HepG2 (cell line): Measurements from ENCODE around the gene NKPD1. TPM values are rescaled to one million over a fixed set of nuclear protein-coding genes. Genes with fewer than 3 reads are reported as not detected.
A peak's percentile ranks its signal among the peaks of the same experiment; 100 is the strongest.

Source experiments
- AGO2 ChIP-seq: fragments of 200-400 bp; formaldehyde crosslinking; optimal IDR thresholded peaks from 2 replicates; pipeline ENCODE3; 2017; ENCODE audit warnings: mild to moderate bottlenecking, low read depth, low read length, moderate library complexity
- CAMTA2 ChIP-seq: sonication (generic); formaldehyde crosslinking; IDR thresholded peaks from 2 replicates; pipeline ENCODE4 v1.4.0; 2020; ENCODE audit warnings: mild to moderate bottlenecking, missing genetic modification reagents, borderline replicate concordance
- CENPBD1 ChIP-seq: sonication (generic); formaldehyde crosslinking; IDR thresholded peaks from 2 replicates; pipeline ENCODE4 v1.8.0; 2022; ENCODE audit warnings: missing genetic modification reagents, low read depth, mild to moderate bottlenecking, borderline replicate concordance
- HINFP ChIP-seq: sonication (generic); formaldehyde crosslinking; IDR thresholded peaks from 2 replicates; pipeline ENCODE4 v1.4.0; 2020; ENCODE audit warnings: low read depth, mild to moderate bottlenecking, missing genetic modification reagents
- POGZ ChIP-seq: sonication (generic); formaldehyde crosslinking; IDR thresholded peaks from 2 replicates; pipeline ENCODE4 v1.4.0; 2020; ENCODE audit warnings: mild to moderate bottlenecking, missing genetic modification reagents
- RNF2 ChIP-seq: fragments of 450-650 bp; conservative IDR thresholded peaks from 2 replicates; pipeline ENCODE4 v1.6.1; 2016; ENCODE audit warnings: low read depth
- SPEN ChIP-seq: sonication (generic); formaldehyde crosslinking; IDR thresholded peaks from 2 replicates; pipeline ENCODE4 v1.5.1; 2020; ENCODE audit warnings: low read depth, mild to moderate bottlenecking, missing genetic modification reagents
- STAG1 ChIP-seq: sonication (generic); formaldehyde crosslinking; IDR thresholded peaks from 2 replicates; pipeline ENCODE4 v1.4.0; 2020; ENCODE audit warnings: missing genetic modification reagents
- TBX3 ChIP-seq: fragments of 450-650 bp; IDR thresholded peaks from 2 replicates; pipeline ENCODE4 v1.6.1; 2017; ENCODE audit warnings: antibody characterized with exemption, mild to moderate bottlenecking, inconsistent platforms, borderline replicate concordance
- ZNF777 ChIP-seq: sonication (generic); formaldehyde crosslinking; IDR thresholded peaks from 2 replicates; pipeline ENCODE4 v1.4.0; 2020; ENCODE audit warnings: missing genetic modification reagents
- polyA plus RNA-seq, 8 experiments: library from polyadenylated mRNA; depleted of rRNA in 3 of 8; stranded (reverse) in 7 of 8; unstranded in 1 of 8; fragments of >200 nt; fragmentation: Illumina TruSeq in 4 of 8; extraction: Trizol in 4 of 8; gene quantifications; 2 replicates each; pipeline versions ENCODE4 v1.2.1 to v1.2.3, GENCODE V29; 2011 to 2016; ENCODE audit warnings: low read depth in 4 of 8, missing spikeins in 1 of 8, mixed read lengths in 1 of 8; ENCODE audit not compliant: insufficient read depth in 1 of 8
- total RNA-seq, 5 experiments: library from RNA; depleted of rRNA; stranded (reverse); fragments of >200 nt; fragmentation: Illumina TruSeq; extraction: Trizol; gene quantifications; 2 replicates each; pipeline ENCODE4 v1.2.3, GENCODE V29; 2016; ENCODE audit warnings: low read depth in 1 of 5
- TF ChIP-seq, protein P1 (sequence below): sonication (generic); formaldehyde crosslinking; IDR thresholded peaks from one replicate; pipeline ENCODE4 v1.5.1; 2020; ENCODE audit warnings: mild to moderate bottlenecking, missing genetic modification reagents; ENCODE audit errors: not compliant biosample characterization
- TF ChIP-seq, protein P2 (sequence below): sonication (generic); formaldehyde crosslinking; IDR thresholded peaks from 2 replicates; pipeline ENCODE4 v1.4.0; 2020; ENCODE audit warnings: mild to moderate bottlenecking, missing genetic modification reagents
- TF ChIP-seq, protein P3 (sequence below): sonication (generic); formaldehyde crosslinking; IDR thresholded peaks from 2 replicates; pipeline ENCODE4 v1.5.0; 2020; ENCODE audit warnings: missing genetic modification reagents, mild to moderate bottlenecking, borderline replicate concordance

The NKPD1 gene
- total and polyA plus RNA-seq, 2 of the 13 experiments (the other 11 are each of a cell fraction or from before 2014, with no cell fraction given), result 0.03 TPM; not detected in 1

- TF ChIP-seq, protein P1, sequence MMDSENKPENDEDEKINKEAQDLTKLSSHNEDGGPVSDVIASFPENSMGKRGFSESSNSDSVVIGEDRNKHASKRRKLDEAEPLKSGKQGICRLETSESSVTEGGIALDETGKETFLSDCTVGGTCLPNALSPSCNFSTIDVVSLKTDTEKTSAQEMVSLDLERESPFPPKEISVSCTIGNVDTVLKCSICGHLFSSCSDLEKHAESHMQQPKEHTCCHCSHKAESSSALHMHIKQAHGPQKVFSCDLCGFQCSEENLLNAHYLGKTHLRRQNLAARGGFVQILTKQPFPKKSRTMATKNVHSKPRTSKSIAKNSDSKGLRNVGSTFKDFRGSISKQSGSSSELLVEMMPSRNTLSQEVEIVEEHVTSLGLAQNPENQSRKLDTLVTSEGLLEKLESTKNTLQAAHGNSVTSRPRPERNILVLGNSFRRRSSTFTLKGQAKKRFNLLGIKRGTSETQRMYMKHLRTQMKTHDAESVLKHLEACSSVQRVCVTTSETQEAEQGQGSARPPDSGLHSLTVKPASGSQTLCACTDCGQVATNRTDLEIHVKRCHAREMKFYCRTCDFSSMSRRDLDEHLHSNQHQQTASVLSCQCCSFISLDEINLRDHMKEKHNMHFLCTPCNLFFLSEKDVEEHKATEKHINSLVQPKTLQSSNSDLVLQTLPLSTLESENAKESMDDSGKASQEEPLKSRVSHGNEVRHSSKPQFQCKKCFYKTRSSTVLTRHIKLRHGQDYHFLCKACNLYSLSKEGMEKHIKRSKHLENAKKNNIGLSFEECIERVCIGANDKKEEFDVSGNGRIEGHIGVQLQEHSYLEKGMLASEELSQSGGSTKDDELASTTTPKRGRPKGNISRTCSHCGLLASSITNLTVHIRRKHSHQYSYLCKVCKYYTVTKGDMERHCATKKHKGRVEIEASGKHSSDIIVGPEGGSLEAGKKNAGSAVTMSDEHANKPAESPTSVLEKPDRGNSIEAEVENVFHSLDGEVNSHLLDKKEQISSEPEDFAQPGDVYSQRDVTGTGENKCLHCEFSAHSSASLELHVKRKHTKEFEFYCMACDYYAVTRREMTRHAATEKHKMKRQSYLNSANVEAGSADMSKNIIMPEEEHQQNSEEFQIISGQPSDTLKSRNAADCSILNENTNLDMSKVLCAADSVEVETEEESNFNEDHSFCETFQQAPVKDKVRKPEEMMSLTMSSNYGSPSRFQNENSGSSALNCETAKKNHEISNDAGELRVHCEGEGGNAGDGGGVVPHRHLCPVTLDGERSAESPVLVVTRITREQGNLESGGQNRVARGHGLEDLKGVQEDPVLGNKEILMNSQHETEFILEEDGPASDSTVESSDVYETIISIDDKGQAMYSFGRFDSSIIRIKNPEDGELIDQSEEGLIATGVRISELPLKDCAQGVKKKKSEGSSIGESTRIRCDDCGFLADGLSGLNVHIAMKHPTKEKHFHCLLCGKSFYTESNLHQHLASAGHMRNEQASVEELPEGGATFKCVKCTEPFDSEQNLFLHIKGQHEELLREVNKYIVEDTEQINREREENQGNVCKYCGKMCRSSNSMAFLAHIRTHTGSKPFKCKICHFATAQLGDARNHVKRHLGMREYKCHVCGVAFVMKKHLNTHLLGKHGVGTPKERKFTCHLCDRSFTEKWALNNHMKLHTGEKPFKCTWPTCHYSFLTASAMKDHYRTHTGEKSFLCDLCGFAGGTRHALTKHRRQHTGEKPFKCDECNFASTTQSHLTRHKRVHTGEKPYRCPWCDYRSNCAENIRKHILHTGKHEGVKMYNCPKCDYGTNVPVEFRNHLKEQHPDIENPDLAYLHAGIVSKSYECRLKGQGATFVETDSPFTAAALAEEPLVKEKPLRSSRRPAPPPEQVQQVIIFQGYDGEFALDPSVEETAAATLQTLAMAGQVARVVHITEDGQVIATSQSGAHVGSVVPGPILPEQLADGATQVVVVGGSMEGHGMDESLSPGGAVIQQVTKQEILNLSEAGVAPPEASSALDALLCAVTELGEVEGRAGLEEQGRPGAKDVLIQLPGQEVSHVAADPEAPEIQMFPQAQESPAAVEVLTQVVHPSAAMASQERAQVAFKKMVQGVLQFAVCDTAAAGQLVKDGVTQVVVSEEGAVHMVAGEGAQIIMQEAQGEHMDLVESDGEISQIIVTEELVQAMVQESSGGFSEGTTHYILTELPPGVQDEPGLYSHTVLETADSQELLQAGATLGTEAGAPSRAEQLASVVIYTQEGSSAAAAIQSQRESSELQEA, result no peak
- TF ChIP-seq, protein P2, sequence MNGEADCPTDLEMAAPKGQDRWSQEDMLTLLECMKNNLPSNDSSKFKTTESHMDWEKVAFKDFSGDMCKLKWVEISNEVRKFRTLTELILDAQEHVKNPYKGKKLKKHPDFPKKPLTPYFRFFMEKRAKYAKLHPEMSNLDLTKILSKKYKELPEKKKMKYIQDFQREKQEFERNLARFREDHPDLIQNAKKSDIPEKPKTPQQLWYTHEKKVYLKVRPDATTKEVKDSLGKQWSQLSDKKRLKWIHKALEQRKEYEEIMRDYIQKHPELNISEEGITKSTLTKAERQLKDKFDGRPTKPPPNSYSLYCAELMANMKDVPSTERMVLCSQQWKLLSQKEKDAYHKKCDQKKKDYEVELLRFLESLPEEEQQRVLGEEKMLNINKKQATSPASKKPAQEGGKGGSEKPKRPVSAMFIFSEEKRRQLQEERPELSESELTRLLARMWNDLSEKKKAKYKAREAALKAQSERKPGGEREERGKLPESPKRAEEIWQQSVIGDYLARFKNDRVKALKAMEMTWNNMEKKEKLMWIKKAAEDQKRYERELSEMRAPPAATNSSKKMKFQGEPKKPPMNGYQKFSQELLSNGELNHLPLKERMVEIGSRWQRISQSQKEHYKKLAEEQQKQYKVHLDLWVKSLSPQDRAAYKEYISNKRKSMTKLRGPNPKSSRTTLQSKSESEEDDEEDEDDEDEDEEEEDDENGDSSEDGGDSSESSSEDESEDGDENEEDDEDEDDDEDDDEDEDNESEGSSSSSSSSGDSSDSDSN (CRISPR knock-in tag), result peak; percentile 33; the same call in 1 of the 2 replicates
- no peak for TF ChIP-seq ZNF777
- TF ChIP-seq POGZ (CRISPR knock-in tag), result no peak
- no peak for TF ChIP-seq CAMTA2 (CRISPR knock-in tag)
- TF ChIP-seq HINFP (CRISPR knock-in tag), result no peak
- no peak for TF ChIP-seq SPEN (CRISPR knock-in tag)
- TF ChIP-seq AGO2, result peak; percentile 15
- no peak for TF ChIP-seq TBX3
- TF ChIP-seq CENPBD1, result no peak
- no peak for TF ChIP-seq STAG1 (CRISPR knock-in tag)
- TF ChIP-seq RNF2, result no peak
- TF ChIP-seq, protein P3, sequence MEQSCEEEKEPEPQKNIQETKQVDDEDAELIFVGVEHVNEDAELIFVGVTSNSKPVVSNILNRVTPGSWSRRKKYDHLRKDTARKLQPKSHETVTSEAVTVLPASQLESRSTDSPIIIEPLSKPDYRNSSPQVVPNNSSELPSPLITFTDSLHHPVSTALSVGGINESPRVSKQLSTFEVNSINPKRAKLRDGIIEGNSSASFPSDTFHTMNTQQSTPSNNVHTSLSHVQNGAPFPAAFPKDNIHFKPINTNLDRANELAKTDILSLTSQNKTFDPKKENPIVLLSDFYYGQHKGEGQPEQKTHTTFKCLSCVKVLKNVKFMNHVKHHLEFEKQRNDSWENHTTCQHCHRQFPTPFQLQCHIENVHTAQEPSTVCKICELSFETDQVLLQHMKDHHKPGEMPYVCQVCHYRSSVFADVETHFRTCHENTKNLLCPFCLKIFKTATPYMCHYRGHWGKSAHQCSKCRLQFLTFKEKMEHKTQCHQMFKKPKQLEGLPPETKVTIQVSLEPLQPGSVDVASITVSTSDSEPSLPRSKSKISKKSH, result peak; percentile 1; the same call in 1 of the 2 replicates
Measured at GRCh38 chr19:45160870-45161737, at the start of gene NKPD1 (continued).
